Measurements from ENCODE around the gene ITPK1.

The ITPK1 gene

GRCh38 chr14:93056166-93056839 lies 59.4 kb downstream of the ITPK1 start:
- in situ Hi-C loops (cut with HindIII; ENCODE audit: low sequenced_read_pairs) = no loop called here
- no peak overlapping the region for H3K4me3 ChIP-seq (ENCODE audit: low read depth, low read length)
- no peak for TF ChIP-seq CTCF (IDR thresholded peaks at IDR 0.05; ENCODE audit: low read depth, low read length)
- no peak for DNase-seq (ENCODE audit: low read depth, low spot score)

- no peak overlapping the region for H3K4me3 ChIP-seq (ENCODE audit: low read depth, low read length)
- in situ Hi-C loops (cut with HindIII; ENCODE audit: low sequenced_read_pairs) = no loop called here
- DNase-seq (ENCODE audit: low read depth, low spot score) = no peak
- TF ChIP-seq CTCF (IDR thresholded peaks at IDR 0.05; ENCODE audit: low read depth, low read length) = no peak
Measured at GRCh38 chr14:93055651-93056115, 60.0 kb downstream of the ITPK1 start.

- in situ Hi-C loops (cut with HindIII; ENCODE audit: low sequenced_read_pairs) = no loop called here
- TF ChIP-seq CTCF (IDR thresholded peaks at IDR 0.05; ENCODE audit: low read depth, low read length) = no peak
- H3K4me3 ChIP-seq (ENCODE audit: low read depth, low read length) = no peak overlapping the region
- no peak for DNase-seq (ENCODE audit: low read depth, low spot score)
Measured at GRCh38 chr14:93054876-93055275, 60.8 kb downstream of the ITPK1 start.

GRCh38 chr14:93054006-93054405 lies 61.7 kb downstream of the ITPK1 start:
- TF ChIP-seq CTCF (IDR thresholded peaks at IDR 0.05; ENCODE audit: low read depth, low read length) = no peak
- in situ Hi-C loops (cut with HindIII; ENCODE audit: low sequenced_read_pairs) = no loop called here
- H3K4me3 ChIP-seq (ENCODE audit: low read depth, low read length) = no peak overlapping the region
- no peak for DNase-seq (ENCODE audit: low read depth, low spot score)

- in situ Hi-C loops (cut with HindIII; ENCODE audit: low sequenced_read_pairs) = no loop called here
- no peak for TF ChIP-seq CTCF (IDR thresholded peaks at IDR 0.05; ENCODE audit: low read depth, low read length)
- DNase-seq (ENCODE audit: low read depth, low spot score) = no peak
- H3K4me3 ChIP-seq (ENCODE audit: low read depth, low read length) = no peak overlapping the region
Measured at GRCh38 chr14:93051600-93052546, 63.9 kb downstream of the ITPK1 start.

GRCh38 chr14:93050761-93051160 lies 65.0 kb downstream of the ITPK1 start:
- no peak for DNase-seq (ENCODE audit: low read depth, low spot score)
- TF ChIP-seq CTCF (IDR thresholded peaks at IDR 0.05; ENCODE audit: low read depth, low read length) = no peak
- H3K4me3 ChIP-seq (ENCODE audit: low read depth, low read length) = no peak overlapping the region
- in situ Hi-C loops (cut with HindIII; ENCODE audit: low sequenced_read_pairs) = no loop called here
